Measurements from ENCODE around the gene JADE3. TPM values are rescaled to one million over a fixed set of nuclear protein-coding genes. Genes with fewer than 3 reads are reported as not detected.
A peak's percentile ranks its signal among the peaks of the same experiment; 100 is the strongest.

JADE3 gene
- polyA plus RNA-seq, 1 donor (not counting 4 experiments of a cell fraction or from before 2014, with no cell fraction given), result 8.2 TPM

- FAIRE-seq, result no peak
Observed at GRCh38 chrX:46910415-46910814, 1.8 kb upstream of the JADE3 start.

GRCh38 chrX:46912603-46913491 lies 626 bp downstream of the JADE3 start:
- TF ChIP-seq EZH2 (IDR thresholded peaks at IDR 0.05; ENCODE audit: low read length) (no peak), CTCF (optimal IDR thresholded peaks at IDR 0.05 in 1 of 3, IDR thresholded peaks at IDR 0.05 in 1 of 3, conservative IDR thresholded peaks at IDR 0.05 in 1 of 3; ENCODE audit: extremely low read depth in 1 of 3, insufficient read depth in 2 of 3, low read length in 3 of 3) (peak in 2 of 3 experiments; percentile 54 to 56)
- H2AFZ ChIP-seq (ENCODE audit: control insufficient read depth, low read length), result peak overlapping the region; percentile 27
- H3K9me3 ChIP-seq (ENCODE audit: control insufficient read depth, low read depth, low read length), result no peaks in the 10 kb centered on the region
- no peaks in the 10 kb centered on the region for H3K36me3 ChIP-seq (ENCODE audit: control insufficient read depth in 2 of 2, extremely low read depth in 1 of 2, insufficient read depth in 2 of 2, low read length in 2 of 2)
- H3K79me2 ChIP-seq (ENCODE audit: control insufficient read depth, insufficient read depth, low read length), result peaks cover 23% of the 10 kb centered on the region
- peak overlapping the region; percentile 59 to 68 (median 60) for H3K4me3 ChIP-seq (ENCODE audit: control insufficient read depth in 2 of 3, extremely low read depth in 1 of 3, insufficient read depth in 2 of 3, low read depth in 1 of 3, low read length in 3 of 3)
- H3K4me1 ChIP-seq (ENCODE audit: control insufficient read depth, extremely low read depth, insufficient read depth, low read length), result no peaks in the 10 kb centered on the region
- no peaks in the 10 kb centered on the region for H3K27me3 ChIP-seq (ENCODE audit: control insufficient read depth, extremely low read depth, insufficient read depth, low read length)
- H3K9ac ChIP-seq (ENCODE audit: control insufficient read depth, extremely low read depth, insufficient read depth, low read length), result peak overlapping the region; percentile 68
- H3K27ac ChIP-seq (ENCODE audit: control insufficient read depth, insufficient read depth, low read length), result no peak overlapping the region
- peak overlapping the region; percentile 63 for H3K4me2 ChIP-seq (ENCODE audit: control insufficient read depth, extremely low read depth, insufficient read depth, low read depth, low read length)
- dilution Hi-C loops (cut with MboI; ENCODE audit: extremely low pct_ligation_motif_present, low sequenced_read_pairs), result no loop called here
- FAIRE-seq (no peak), DNase-seq (ENCODE audit: low read depth, low spot score) (no peak)
- H4K20me1 ChIP-seq (ENCODE audit: control insufficient read depth, extremely low read depth, insufficient read depth, low read length), result no peaks in the 10 kb centered on the region
- H3K9me1 ChIP-seq (ENCODE audit: control insufficient read depth, extremely low read depth, insufficient read depth, low read length), result no peaks in the 10 kb centered on the region

More at GRCh38 chrX:46910415-46910814, 1.8 kb upstream of the JADE3 start:
- H3K4me1 ChIP-seq (ENCODE audit: control insufficient read depth, extremely low read depth, insufficient read depth, low read length), result no peaks in the 10 kb centered on the region
- peaks cover 12% of the 10 kb centered on the region for H3K79me2 ChIP-seq (ENCODE audit: control insufficient read depth, insufficient read depth, low read length)
- no peaks in the 10 kb centered on the region for H3K9me3 ChIP-seq (ENCODE audit: control insufficient read depth, low read depth, low read length)
- H3K27ac ChIP-seq (ENCODE audit: control insufficient read depth, insufficient read depth, low read length), result no peak overlapping the region
- H2AFZ ChIP-seq (ENCODE audit: control insufficient read depth, low read length), result no peak overlapping the region
- H3K4me3 ChIP-seq (ENCODE audit: control insufficient read depth in 2 of 3, extremely low read depth in 1 of 3, insufficient read depth in 2 of 3, low read depth in 1 of 3, low read length in 3 of 3), result no peak overlapping the region
- no peaks in the 10 kb centered on the region for H4K20me1 ChIP-seq (ENCODE audit: control insufficient read depth, extremely low read depth, insufficient read depth, low read length)
- no peak overlapping the region for H3K4me2 ChIP-seq (ENCODE audit: control insufficient read depth, extremely low read depth, insufficient read depth, low read depth, low read length)
- no peaks in the 10 kb centered on the region for H3K9me1 ChIP-seq (ENCODE audit: control insufficient read depth, extremely low read depth, insufficient read depth, low read length)
- TF ChIP-seq CTCF (optimal IDR thresholded peaks at IDR 0.05 in 1 of 3, IDR thresholded peaks at IDR 0.05 in 1 of 3, conservative IDR thresholded peaks at IDR 0.05 in 1 of 3; ENCODE audit: extremely low read depth in 1 of 3, insufficient read depth in 2 of 3, low read length in 3 of 3), result no peak
- no peak for TF ChIP-seq EZH2 (IDR thresholded peaks at IDR 0.05; ENCODE audit: low read length)
- no peaks in the 10 kb centered on the region for H3K36me3 ChIP-seq (ENCODE audit: control insufficient read depth in 2 of 2, extremely low read depth in 1 of 2, insufficient read depth in 2 of 2, low read length in 2 of 2)
- no peak overlapping the region for H3K9ac ChIP-seq (ENCODE audit: control insufficient read depth, extremely low read depth, insufficient read depth, low read length)
- dilution Hi-C loops (cut with MboI; ENCODE audit: extremely low pct_ligation_motif_present, low sequenced_read_pairs), result no loop called here
- H3K27me3 ChIP-seq (ENCODE audit: control insufficient read depth, extremely low read depth, insufficient read depth, low read length), result no peaks in the 10 kb centered on the region
- DNase-seq (ENCODE audit: low read depth, low spot score), result no peak

Measured in keratinocyte (primary cell).